Smooth muscle cell (in vitro differentiated cells): Measurements from ENCODE around the gene KCNH8. TPM values are rescaled to one million over a fixed set of nuclear protein-coding genes. Genes with fewer than 3 reads are reported as not detected.

Experiments
- DNase-seq: peaks from one replicate; lab custom pipeline; 2025; ENCODE audit not compliant: unreplicated experiment; lab: John Stamatoyannopoulos, UW
- H2AFZ ChIP-seq: fragments of 200-600 bp; sonication (generic); 2 replicates; pipeline ENCODE4 v1.6.0; 2016; ENCODE audit warnings: antibody characterized with exemption, low read depth, mild to moderate bottlenecking
- H3F3A ChIP-seq: fragments of 200-600 bp; sonication (generic); 2 replicates; pipeline ENCODE4 v1.6.0; 2017; ENCODE audit warnings: antibody characterized with exemption, low read depth
- H3K27ac ChIP-seq: fragments of 200-600 bp; sonication (generic); 2 replicates; pipeline ENCODE4 v1.5.1; 2016; ENCODE audit warnings: low read depth, mild to moderate bottlenecking
- H3K27me3 ChIP-seq: fragments of 200-600 bp; sonication (generic); 2 replicates; pipeline ENCODE4 v1.6.1; 2016; ENCODE audit warnings: low read depth, mild to moderate bottlenecking
- H3K36me3 ChIP-seq: fragments of 200-600 bp; sonication (generic); 2 replicates; pipeline ENCODE4 v1.5.1; 2016; ENCODE audit warnings: low read depth
- H3K4me1 ChIP-seq: fragments of 200-600 bp; sonication (generic); 2 replicates; pipeline ENCODE4 v1.5.1; 2016; ENCODE audit warnings: low read depth
- H3K4me2 ChIP-seq: fragments of 200-600 bp; sonication (generic); 2 replicates; pipeline ENCODE4 v1.6.0; 2016; ENCODE audit warnings: mild to moderate bottlenecking
- H3K4me3 ChIP-seq: fragments of 200-600 bp; sonication (generic); 2 replicates; pipeline ENCODE4 v1.5.1; 2016; ENCODE audit warnings: mild to moderate bottlenecking
- H3K79me2 ChIP-seq: fragments of 200-600 bp; sonication (generic); 2 replicates; pipeline ENCODE4 v1.6.0; 2016; ENCODE audit warnings: low read depth, mild to moderate bottlenecking
- H3K9ac ChIP-seq: fragments of 200-600 bp; sonication (generic); 2 replicates; pipeline ENCODE4 v1.6.0; 2016; ENCODE audit warnings: low read depth
- H3K9me3 ChIP-seq: fragments of 200-600 bp; sonication (generic); replicated peaks from 2 replicates; pipeline ENCODE4 v1.5.1; 2016; ENCODE audit warnings: low read depth
- H4K20me1 ChIP-seq: fragments of 200-600 bp; sonication (generic); 2 replicates; pipeline ENCODE4 v1.6.0; 2016; ENCODE audit warnings: low read depth
- WGBS: methylation state at CpG from one replicate; pipeline ENCODE4 v1.1.7; 2016; ENCODE audit warnings: low lambda C conversion rate; 5-methylcytosine and 5-hydroxymethylcytosine counted together
- polyA plus RNA-seq: library from polyadenylated mRNA; unstranded; fragments of >200 nt; fragmentation: Nextera tagmentation; extraction: Ambion mirVana; gene quantifications from 2 replicates; pipeline ENCODE4 v1.2.1, GENCODE V29; 2016
- total RNA-seq: library from RNA; depleted of rRNA; stranded (reverse); fragments of >200 nt; gene quantifications from 2 replicates; pipeline ENCODE4 v1.2.3, GENCODE V29; 2014
- TF ChIP-seq, protein P1 (sequence below): fragments of 200-600 bp; sonication (generic); IDR thresholded peaks from 2 replicates; pipeline ENCODE4 v1.5.1; 2017; ENCODE audit warnings: borderline replicate concordance, mild to moderate bottlenecking, antibody characterized with exemption; ENCODE audit not compliant: insufficient read depth, poor library complexity, severe bottlenecking

Gene KCNH8
- total and polyA plus RNA-seq, 2 experiments from 2014 or later: 0.05 to 2.9 TPM

DNA sequence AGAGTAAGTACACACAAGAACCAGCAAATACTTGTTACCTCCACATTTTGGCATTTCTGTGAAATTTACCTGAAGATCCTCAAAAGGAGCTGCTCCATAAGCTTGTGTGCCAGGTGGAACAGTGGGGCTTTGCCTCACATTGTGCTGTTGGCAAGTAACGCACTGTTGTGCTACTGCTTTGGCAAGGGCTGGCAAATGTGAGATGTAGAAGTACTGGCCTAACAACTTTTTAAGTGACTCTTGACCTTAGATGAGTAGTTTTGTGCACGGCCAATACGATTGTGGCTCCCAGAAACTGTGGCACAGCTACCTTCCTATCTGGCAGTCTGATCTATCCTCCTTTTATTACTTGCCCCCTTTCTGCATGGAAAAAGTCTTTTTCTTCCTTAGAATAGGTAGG is 337.0 kb downstream of the KCNH8 start:
- Histone ChIP-seq H3F3A (no peaks in the 10 kb centered on the region), H3K4me3 (no peak overlapping the region), H3K9me3 (no peaks in the 10 kb centered on the region), H3K27ac (no peak overlapping the region), H3K79me2 (no peaks in the 10 kb centered on the region), H3K4me2 (no peak overlapping the region), H3K27me3 (no peaks in the 10 kb centered on the region), H3K9ac (no peak overlapping the region), H4K20me1 (no peaks in the 10 kb centered on the region), H3K36me3 (no peaks in the 10 kb centered on the region), H2AFZ (no peak overlapping the region), H3K4me1 (no peaks in the 10 kb centered on the region)
- WGBS: 93% methylated on average over 3 of the region's 3 CpGs
- TF ChIP-seq, protein P1, sequence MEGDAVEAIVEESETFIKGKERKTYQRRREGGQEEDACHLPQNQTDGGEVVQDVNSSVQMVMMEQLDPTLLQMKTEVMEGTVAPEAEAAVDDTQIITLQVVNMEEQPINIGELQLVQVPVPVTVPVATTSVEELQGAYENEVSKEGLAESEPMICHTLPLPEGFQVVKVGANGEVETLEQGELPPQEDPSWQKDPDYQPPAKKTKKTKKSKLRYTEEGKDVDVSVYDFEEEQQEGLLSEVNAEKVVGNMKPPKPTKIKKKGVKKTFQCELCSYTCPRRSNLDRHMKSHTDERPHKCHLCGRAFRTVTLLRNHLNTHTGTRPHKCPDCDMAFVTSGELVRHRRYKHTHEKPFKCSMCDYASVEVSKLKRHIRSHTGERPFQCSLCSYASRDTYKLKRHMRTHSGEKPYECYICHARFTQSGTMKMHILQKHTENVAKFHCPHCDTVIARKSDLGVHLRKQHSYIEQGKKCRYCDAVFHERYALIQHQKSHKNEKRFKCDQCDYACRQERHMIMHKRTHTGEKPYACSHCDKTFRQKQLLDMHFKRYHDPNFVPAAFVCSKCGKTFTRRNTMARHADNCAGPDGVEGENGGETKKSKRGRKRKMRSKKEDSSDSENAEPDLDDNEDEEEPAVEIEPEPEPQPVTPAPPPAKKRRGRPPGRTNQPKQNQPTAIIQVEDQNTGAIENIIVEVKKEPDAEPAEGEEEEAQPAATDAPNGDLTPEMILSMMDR: no peak
- no peak for DNase-seq

DNA sequence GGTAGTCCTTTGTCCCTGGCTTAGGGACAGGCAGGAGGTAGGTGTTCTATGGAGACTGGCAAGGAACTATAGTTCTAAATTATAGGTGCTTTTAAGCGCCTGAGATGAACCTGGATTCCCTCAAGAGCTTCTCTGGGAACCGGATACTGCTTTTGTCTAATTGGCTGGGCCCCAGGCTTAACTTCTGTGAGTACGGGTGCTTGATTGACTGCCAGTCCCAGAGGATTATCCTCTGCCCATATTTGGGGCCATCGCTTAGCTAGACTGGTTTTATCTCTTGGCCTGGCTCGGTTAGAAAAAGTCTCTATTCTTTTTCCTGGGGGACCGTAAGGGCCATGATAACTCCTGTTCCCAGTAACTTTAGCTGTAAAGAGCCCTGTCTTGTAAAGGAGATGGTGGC is 339.1 kb downstream of the KCNH8 start:
- TF ChIP-seq, protein P1: no peak
- Histone ChIP-seq H3K4me1 (no peaks in the 10 kb centered on the region), H3F3A (no peaks in the 10 kb centered on the region), H3K9me3 (no peaks in the 10 kb centered on the region), H3K79me2 (no peaks in the 10 kb centered on the region), H3K27me3 (no peaks in the 10 kb centered on the region), H3K4me3 (no peak overlapping the region), H3K36me3 (no peaks in the 10 kb centered on the region), H4K20me1 (no peaks in the 10 kb centered on the region), H3K9ac (no peak overlapping the region), H3K27ac (no peak overlapping the region), H3K4me2 (no peak overlapping the region), H2AFZ (no peak overlapping the region)
- 53% methylated on average over 6 of the region's 6 CpGs for WGBS
- no peak for DNase-seq

DNA sequence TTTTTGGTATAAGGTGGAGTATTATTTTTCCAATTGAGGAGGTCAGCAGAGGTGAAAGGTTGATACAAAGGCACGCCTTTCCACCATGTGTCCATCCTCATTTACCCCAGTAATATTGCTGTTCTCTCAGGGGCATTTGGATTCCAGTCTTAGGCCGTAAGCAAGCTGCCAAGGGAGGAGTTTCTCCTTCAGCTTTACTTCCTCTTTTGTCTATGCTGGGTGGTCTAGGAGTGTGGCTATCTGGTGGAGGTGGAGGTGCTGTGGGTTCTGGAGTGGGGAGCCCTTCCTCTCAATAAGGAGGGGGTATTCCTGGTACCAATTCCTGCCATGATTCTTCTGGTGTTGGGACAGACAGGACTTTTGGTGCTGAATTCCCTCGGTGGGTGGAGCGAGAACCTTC is 340.6 kb downstream of the KCNH8 start:
- no peak overlapping the region for H3K9ac ChIP-seq
- H3K36me3 ChIP-seq: no peaks in the 10 kb centered on the region
- no peaks in the 10 kb centered on the region for H3K79me2 ChIP-seq
- no peaks in the 10 kb centered on the region for H3K27me3 ChIP-seq
- H3K4me2 ChIP-seq: no peak overlapping the region
- no peaks in the 10 kb centered on the region for H4K20me1 ChIP-seq
- H3F3A ChIP-seq: no peaks in the 10 kb centered on the region
- TF ChIP-seq, protein P1: no peak
- 89% methylated on average over 4 of the region's 4 CpGs for WGBS
- no peak overlapping the region for H2AFZ ChIP-seq
- H3K4me1 ChIP-seq: no peaks in the 10 kb centered on the region
- H3K27ac ChIP-seq: no peak overlapping the region
- H3K9me3 ChIP-seq: no peaks in the 10 kb centered on the region
- no peak overlapping the region for H3K4me3 ChIP-seq
- no peak for DNase-seq

DNA sequence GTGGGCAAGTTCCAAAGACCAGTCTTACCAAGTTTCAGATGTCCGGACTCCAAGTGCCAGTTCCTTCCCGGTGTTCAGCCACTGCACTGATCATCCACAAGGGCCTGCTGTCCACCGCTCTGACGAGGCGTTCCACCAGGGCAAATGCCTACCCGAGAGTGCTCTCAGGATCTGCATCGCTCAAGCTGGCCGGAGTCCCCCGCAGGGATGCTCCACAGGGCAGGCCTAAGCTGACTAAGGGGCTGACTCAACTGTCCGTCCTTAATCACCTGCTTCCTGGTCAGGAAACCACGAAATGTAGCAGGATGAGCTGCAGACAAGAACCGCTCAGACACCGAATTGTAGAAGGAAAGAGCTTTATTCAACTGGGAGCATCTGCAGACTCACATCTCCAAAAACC is 341.6 kb downstream of the KCNH8 start:
- Histone ChIP-seq H3F3A (no peaks in the 10 kb centered on the region), H4K20me1 (no peaks in the 10 kb centered on the region), H3K27ac (no peak overlapping the region), H3K9me3 (no peaks in the 10 kb centered on the region), H3K4me3 (no peak overlapping the region), H3K4me1 (no peaks in the 10 kb centered on the region), H2AFZ (no peak overlapping the region), H3K36me3 (no peaks in the 10 kb centered on the region), H3K9ac (no peak overlapping the region), H3K79me2 (no peaks in the 10 kb centered on the region), H3K27me3 (no peaks in the 10 kb centered on the region), H3K4me2 (no peak overlapping the region)
- WGBS: 78% methylated on average over 13 of the region's 13 CpGs
- TF ChIP-seq, protein P1: no peak
- no peak for DNase-seq
